GM23338 (cell line): ENCODE data around the gene CDK18.
A peak's percentile ranks its signal among the peaks of the same experiment; 100 is the strongest.

Source experiments
- CREB1 ChIP-seq: fragments of 250-450 bp; sonication (Bioruptor Pico); IDR thresholded peaks from 2 replicates; pipeline ENCODE4 v1.5.0; 2020; ENCODE audit warnings: low read depth, mild to moderate bottlenecking, moderate library complexity
- EZH2 ChIP-seq: fragments of 200-600 bp; sonication (generic); IDR thresholded peaks from one replicate; pipeline ENCODE4 v1.8.0; 2017; ENCODE audit warnings: antibody characterized with exemption, mild to moderate bottlenecking, low read depth; ENCODE audit not compliant: unreplicated experiment
- EZH2phosphoT487 ChIP-seq: fragments of 200-600 bp; sonication (generic); IDR thresholded peaks from one replicate; pipeline ENCODE4 v1.8.1; 2018; ENCODE audit warnings: antibody characterized with exemption; ENCODE audit not compliant: unreplicated experiment
- JUNB ChIP-seq: IDR thresholded peaks from one replicate; pipeline ENCODE4 v1.6.1; 2016; ENCODE audit warnings: antibody characterized with exemption; ENCODE audit not compliant: unreplicated experiment
- POLR2AphosphoS5 ChIP-seq: IDR thresholded peaks from 2 replicates; pipeline ENCODE4 v1.6.1; 2016; ENCODE audit warnings: antibody characterized with exemption, low read depth
- REST ChIP-seq: IDR thresholded peaks from one replicate; pipeline ENCODE4 v1.6.1; 2018; ENCODE audit warnings: antibody characterized with exemption; ENCODE audit not compliant: unreplicated experiment
- TF ChIP-seq, protein P1 (sequence below), 2 experiments: fragments of 200-600 bp in 1 of 2; sonication (generic) in 1 of 2; conservative IDR thresholded peaks; 2 replicates each; pipeline versions ENCODE4 v1.5.1 to v1.6.1; 2016 to 2017; ENCODE audit warnings: antibody characterized with exemption in 2 of 2, low read depth in 2 of 2, mild to moderate bottlenecking in 2 of 2, moderate library complexity in 1 of 2

GRCh38 chr1:205484985-205485967, 19.2 kb upstream of the CDK18 start:
- TF ChIP-seq, protein P1, sequence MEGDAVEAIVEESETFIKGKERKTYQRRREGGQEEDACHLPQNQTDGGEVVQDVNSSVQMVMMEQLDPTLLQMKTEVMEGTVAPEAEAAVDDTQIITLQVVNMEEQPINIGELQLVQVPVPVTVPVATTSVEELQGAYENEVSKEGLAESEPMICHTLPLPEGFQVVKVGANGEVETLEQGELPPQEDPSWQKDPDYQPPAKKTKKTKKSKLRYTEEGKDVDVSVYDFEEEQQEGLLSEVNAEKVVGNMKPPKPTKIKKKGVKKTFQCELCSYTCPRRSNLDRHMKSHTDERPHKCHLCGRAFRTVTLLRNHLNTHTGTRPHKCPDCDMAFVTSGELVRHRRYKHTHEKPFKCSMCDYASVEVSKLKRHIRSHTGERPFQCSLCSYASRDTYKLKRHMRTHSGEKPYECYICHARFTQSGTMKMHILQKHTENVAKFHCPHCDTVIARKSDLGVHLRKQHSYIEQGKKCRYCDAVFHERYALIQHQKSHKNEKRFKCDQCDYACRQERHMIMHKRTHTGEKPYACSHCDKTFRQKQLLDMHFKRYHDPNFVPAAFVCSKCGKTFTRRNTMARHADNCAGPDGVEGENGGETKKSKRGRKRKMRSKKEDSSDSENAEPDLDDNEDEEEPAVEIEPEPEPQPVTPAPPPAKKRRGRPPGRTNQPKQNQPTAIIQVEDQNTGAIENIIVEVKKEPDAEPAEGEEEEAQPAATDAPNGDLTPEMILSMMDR (conservative IDR thresholded peaks at IDR 0.05; ENCODE audit: low read depth in 2 of 2) = peak; percentile 94 to 99
- TF ChIP-seq EZH2 (no peak), POLR2AphosphoS5 (no peak), CREB1 (CRISPR knock-in tag) (no peak), EZH2phosphoT487 (no peak), JUNB (no peak), REST (no peak)
